ENCODE measurements around the gene ATP5F1E.
A peak's percentile ranks its signal among the peaks of the same experiment; 100 is the strongest.

The ATP5F1E gene

DNA sequence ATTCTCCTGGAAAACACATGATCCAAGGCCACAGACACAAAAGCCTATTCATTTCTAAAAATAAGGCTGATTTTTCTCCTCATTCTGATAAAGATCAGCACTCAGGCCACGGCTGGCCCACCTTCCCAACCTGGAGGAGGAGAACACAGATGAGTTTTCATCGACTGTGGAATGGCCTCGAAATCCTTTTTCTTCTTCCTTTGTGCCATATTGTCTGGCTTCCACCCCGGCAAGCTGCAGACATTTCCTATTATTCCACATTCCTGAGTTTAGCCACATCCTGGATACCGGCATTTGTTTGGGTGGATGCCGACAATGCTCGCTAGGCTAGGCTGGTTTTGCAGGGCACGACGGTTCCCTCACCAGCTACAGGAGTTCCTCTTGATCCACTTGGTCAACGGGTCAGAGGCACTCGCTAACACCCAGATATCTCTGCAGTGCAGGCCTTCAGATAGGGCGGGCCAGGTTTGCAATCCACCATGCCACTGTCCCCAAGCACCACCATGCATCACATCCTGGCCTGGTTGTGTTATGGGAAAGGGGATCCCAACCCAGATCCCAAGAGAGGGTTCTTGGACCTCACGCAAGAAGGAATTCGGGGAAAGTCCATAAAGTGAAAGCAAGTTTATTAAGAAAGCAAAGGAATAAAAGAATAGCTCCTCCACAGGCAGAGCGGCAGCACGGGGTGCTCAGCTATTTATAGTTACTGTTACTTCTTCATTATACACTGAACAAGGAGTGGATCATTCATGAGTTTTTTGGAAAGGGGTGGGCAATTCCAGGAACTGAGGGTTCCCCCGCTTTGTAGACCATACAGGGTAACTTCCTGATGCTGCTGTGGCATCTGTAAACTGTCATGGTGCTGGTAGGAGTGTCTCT, 20.9 kb downstream of the ATP5F1E start:
- Mint-ChIP-seq H3K27ac (peak overlapping the region; percentile 52), H3K27me3 (ENCODE audit: low read depth) (no peaks in the 10 kb centered on the region), H3K4me3 (no peak overlapping the region), H3K4me1 (ENCODE audit: low read depth) (peaks cover 43% of the 10 kb centered on the region), H3K9me3 (no peaks in the 10 kb centered on the region), H3K36me3 (ENCODE audit: low read depth) (no peaks in the 10 kb centered on the region)
- DNase-seq (ENCODE audit: low spot score), result no peak

DNA sequence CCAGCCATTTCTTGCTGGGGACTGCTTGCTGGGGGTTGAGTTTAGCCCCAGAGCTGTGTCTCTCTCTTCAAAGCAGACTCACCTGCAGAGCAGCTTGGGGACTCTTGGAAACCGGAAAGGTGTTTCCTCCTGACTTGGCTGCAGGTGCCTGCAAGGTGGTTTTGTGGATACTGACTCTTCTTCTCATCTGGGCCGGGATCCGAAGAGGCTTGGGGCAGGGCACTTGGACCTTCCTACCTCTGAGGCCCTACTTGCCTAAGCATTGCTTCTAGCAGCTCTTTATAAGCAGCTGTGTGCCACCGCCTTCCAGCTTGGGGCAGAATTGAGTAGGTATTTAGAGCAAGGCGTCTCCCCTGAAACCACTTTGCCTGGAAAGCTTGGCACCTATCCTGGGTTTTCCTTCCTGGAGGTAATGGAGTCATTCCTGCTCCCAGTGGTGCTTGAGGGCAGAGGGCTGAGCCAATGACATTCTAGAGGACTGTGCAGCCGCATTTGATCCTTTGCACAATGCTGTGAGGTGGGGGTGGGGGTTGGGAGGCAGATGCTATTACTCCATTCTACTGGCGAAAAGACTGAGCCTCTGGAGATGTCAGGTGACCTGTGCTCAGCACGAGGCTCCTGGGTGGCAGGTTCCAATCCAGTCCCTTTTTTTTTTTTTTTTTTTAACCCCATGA, 21.7 kb downstream of the ATP5F1E start:
- H3K27ac Mint-ChIP-seq, result no peak overlapping the region
- DNase-seq (ENCODE audit: low spot score), result no peak
- H3K9me3 Mint-ChIP-seq, result no peaks in the 10 kb centered on the region
- H3K27me3 Mint-ChIP-seq (ENCODE audit: low read depth), result no peaks in the 10 kb centered on the region
- no peak overlapping the region for H3K4me3 Mint-ChIP-seq
- no peaks in the 10 kb centered on the region for H3K36me3 Mint-ChIP-seq (ENCODE audit: low read depth)
- H3K4me1 Mint-ChIP-seq (ENCODE audit: low read depth), result peaks cover 45% of the 10 kb centered on the region

DNA sequence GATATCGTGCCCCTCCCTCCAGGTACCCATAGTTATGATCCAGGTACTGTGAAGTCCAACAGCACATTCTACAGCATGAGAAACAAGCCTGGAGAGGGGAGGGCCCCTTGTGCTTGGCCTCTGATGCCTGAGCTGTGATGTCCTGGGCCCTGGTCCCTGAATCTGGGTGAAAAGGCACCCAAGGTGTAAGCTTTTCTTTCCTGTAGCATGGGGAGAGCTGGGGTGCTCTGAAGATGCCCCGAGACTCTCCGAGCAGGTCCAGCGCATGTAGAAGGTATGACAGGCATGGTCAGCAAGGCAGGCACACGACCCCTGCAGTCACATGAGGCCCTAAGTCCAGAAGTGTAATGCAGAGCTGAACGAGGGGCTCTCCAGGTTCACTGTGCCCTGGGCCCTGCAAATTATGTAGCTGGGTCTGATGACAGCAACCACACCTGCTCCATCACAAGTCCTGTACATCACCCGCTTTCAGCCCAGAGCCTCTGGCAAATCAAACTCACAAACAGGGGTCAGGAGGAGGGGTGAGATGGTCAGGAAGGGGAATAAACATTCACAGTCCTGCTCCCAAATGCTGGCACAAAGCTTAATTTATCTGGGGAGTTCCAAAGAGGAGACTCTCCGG, 23.3 kb downstream of the ATP5F1E start:
- Mint-ChIP-seq H3K27ac (no peak overlapping the region), H3K9me3 (no peaks in the 10 kb centered on the region), H3K4me1 (ENCODE audit: low read depth) (peaks cover 51% of the 10 kb centered on the region), H3K36me3 (ENCODE audit: low read depth) (peaks cover 7% of the 10 kb centered on the region), H3K27me3 (ENCODE audit: low read depth) (no peaks in the 10 kb centered on the region), H3K4me3 (no peak overlapping the region)
- DNase-seq (ENCODE audit: low spot score), result no peak

DNA sequence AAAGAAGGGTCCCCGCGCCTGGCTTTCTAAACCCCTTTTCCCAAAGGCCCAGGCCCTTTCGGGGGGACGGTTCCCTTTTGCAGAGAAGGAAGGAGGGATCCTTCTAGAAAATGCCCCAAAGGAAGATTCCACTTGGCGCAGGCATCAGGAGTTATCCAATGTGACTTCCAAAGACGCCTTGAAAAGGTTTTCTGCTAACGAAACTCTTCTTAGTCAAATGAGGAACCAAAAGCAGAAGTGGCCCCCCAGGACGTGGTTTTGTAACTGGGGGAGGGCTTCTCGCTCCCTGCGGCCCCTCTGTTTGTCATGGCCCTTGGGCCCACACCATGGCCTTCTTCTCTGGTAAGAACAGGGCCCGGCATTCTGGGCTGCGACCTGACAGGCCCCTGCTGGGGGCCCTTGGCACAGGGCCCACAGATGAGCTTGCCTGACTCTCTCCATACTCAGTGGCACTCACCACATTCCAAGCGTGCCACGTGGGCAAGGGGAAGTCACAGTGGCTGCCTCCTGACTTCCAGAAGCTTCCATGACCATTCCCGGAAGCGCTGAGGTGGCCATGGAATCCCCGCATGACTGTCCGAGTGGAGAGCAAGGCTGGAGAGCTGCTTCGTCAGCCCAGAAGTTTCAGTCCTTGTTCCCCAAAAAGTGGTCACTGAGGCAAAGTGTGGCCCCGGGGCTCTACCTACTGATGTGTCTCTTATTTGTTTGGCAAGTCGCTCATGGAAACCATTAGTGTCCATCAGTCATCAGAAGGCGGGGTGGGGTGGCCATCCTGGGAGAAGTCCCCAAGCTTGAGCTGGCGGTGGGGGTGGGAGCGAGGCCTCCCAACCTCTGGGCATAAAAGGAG, 24.2 kb downstream of the ATP5F1E start:
- peak overlapping the region; percentile 85 for H3K27ac Mint-ChIP-seq
- peaks cover 46% of the 10 kb centered on the region for H3K4me1 Mint-ChIP-seq (ENCODE audit: low read depth)
- H3K36me3 Mint-ChIP-seq (ENCODE audit: low read depth), result peaks cover 13% of the 10 kb centered on the region
- no peaks in the 10 kb centered on the region for H3K9me3 Mint-ChIP-seq
- no peaks in the 10 kb centered on the region for H3K27me3 Mint-ChIP-seq (ENCODE audit: low read depth)
- peak overlapping the region; percentile 80 for H3K4me3 Mint-ChIP-seq
- DNase-seq (ENCODE audit: low spot score), result no peak

DNA sequence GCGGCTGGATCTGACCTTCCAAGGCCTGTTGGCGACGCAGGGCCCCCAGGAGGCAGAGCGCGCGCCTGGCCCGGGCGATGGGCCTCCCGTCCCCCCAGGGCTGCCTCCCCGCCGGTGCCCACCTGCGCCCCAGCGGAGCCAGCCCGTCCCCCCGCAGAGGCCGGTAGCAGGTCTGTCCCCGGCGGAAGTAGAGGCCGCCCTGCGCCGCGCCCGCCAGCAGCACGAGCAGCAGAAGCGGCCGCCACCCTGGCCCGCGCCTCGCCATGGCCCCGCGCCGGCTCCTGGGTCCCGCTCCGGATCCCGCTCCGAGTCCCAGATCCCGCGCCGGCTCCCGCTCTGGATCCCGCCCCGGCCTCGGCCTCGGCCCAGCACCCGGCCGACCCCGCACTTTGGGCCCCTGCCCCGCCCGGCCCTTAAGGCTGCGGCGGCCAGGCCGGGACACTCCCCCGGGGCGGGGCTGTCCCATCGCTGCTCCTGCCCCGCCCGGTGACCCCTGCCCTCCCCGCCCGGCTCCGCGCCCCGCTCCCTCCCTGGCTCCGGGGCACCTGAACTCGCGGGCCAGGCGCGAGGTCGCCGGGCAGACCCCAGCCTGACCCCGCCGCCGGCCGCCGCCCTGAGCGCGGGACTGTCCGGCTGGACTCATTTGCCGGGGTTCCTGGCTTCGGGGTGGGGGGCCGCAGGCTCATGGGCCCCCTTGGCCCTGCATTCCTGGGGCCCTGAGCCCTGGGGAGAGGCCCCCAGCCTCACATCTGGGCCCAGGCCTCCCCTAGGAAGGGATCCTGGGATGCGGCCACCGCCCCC, 25.1 kb downstream of the ATP5F1E start, which contains the start of gene CTSZ:
Gene CTSZ, minus strand, starts transcription at position 391 of the 801 bp plus-strand sequence. Its CDS starts 126 bp downstream, at position 265.
- Mint-ChIP-seq H3K9me3 (no peaks in the 10 kb centered on the region), H3K27me3 (ENCODE audit: low read depth) (no peaks in the 10 kb centered on the region), H3K4me3 (peak within 1 kb of the TSS; percentile 90), H3K27ac (peak within 1 kb of the TSS; percentile 85), H3K36me3 (ENCODE audit: low read depth) (peaks cover 18% of the 10 kb centered on the region), H3K4me1 (ENCODE audit: low read depth) (peaks cover 45% of the 10 kb centered on the region)
- DNase-seq (ENCODE audit: low spot score), result peak; percentile 51

DNA sequence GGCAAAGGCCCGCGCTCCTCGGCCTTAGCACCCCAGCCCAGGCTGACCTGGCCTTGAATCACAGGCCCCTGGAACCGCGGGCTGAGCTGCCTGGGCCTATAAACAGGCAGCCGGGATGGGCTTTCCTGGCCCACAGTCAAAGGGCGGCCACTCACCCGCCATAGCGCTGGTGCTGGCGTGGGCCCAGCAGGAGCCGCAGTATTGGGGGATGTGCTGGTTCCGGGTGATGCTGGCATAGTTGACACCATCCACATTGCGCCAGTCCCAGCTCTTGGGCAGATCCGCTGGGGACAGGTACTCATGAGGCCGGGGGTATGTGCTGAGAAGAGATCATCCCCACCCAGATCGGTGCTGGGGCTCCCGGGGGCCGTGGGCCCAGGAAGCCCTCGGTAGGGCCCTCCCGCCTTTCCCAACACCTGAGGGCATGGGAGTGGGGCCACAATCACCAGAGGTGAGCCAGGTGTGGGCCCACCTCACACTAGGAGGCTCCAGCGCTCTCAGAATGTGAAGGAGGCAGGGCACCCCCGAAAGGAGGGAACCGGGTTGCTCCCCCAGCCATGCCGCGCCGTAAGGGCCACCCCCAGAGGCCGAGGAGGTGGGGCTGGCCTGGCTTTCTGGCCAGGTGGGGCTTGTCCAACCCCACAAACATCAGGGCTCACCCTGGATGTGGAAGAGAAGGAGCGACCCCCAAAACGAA, 25.8 kb downstream of the ATP5F1E start:
- H3K4me3 Mint-ChIP-seq, result peak overlapping the region; percentile 90

DNA sequence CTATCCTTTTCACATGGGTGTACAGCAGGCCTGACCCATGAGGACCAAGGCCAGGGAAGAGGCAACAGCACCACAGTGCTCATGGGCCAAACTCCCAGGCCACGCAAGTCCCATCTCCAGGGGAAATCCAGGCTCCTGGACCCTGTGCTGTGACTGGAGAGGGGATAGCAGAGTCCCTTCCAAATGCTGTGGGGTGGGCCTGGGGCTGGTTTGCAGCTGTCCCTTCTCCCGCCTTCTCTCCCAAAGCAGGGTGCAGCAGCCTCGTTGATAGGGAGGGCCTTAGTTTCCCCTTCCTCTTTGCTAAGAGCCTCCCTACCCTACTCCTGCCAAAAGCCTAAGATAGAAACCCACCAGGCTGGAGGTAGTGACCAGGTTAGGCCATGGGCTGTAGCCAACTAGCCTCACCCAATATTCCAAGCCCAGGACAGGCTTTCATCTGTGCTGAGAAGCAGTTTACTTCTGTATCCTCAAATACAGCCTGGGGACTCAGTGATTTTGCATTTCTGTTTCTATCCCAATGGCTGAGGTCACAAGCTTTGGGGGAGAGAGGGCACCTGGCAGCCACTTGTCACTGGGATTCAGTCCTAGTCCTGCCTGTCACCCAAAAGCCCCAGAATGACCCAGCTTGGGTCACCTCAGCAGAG, 26.5 kb downstream of the ATP5F1E start:
- no peaks in the 10 kb centered on the region for H3K27me3 Mint-ChIP-seq (ENCODE audit: low read depth)
- peak overlapping the region; percentile 90 for H3K4me3 Mint-ChIP-seq
- H3K4me1 Mint-ChIP-seq (ENCODE audit: low read depth), result peaks cover 37% of the 10 kb centered on the region
- H3K36me3 Mint-ChIP-seq (ENCODE audit: low read depth), result peaks cover 22% of the 10 kb centered on the region
- H3K9me3 Mint-ChIP-seq, result no peaks in the 10 kb centered on the region
- peak overlapping the region; percentile 92 for H3K27ac Mint-ChIP-seq
- no peak for DNase-seq (ENCODE audit: low spot score)

More for the DNA sequence above, 25.8 kb downstream of the ATP5F1E start:
- Mint-ChIP-seq H3K9me3 (no peaks in the 10 kb centered on the region), H3K27ac (peak overlapping the region; percentile 72), H3K36me3 (ENCODE audit: low read depth) (peaks cover 22% of the 10 kb centered on the region), H3K27me3 (ENCODE audit: low read depth) (no peaks in the 10 kb centered on the region), H3K4me1 (ENCODE audit: low read depth) (peaks cover 40% of the 10 kb centered on the region)
- DNase-seq (ENCODE audit: low spot score), result no peak

DNA sequence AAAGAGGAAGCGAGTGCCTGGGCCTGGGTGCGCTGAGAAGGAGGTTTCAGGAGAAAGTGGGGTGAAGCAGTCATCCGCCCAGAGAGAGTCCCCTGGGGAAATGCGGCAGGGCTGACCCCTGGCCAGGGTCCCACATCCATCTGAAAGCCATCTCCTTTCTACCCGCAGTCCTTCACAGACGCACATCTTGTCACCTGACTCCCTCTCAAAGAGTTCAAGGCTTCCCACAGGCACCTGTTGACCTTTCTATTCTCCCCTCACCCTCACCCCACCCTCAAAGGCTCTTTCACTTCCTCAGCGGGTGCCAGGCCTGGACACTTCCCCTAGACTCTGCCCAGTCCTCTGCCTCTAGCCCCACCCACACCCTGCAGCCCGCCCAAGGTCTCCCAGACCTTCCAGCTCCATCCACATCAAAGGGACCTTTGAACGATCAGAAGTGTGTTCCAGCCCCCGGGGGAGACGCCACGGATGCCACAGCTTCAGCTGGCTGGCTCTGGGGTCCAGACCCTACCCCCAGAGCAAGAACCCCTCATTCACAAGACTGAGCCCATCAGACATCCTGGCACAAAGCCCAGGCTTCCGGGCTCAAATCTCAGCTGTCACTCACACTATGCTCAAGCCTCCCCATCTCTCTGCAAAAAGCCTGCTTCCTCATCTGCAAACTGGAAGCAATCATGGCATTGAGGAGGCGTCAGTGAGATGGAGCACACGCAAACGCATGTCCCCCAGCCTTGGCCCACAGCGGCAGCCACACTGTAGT, 27.2 kb downstream of the ATP5F1E start:
- peaks cover 32% of the 10 kb centered on the region for H3K4me1 Mint-ChIP-seq (ENCODE audit: low read depth)
- DNase-seq (ENCODE audit: low spot score), result peak; percentile 33
- no peaks in the 10 kb centered on the region for H3K9me3 Mint-ChIP-seq
- peaks cover 22% of the 10 kb centered on the region for H3K36me3 Mint-ChIP-seq (ENCODE audit: low read depth)
- peak overlapping the region; percentile 90 for H3K4me3 Mint-ChIP-seq
- no peaks in the 10 kb centered on the region for H3K27me3 Mint-ChIP-seq (ENCODE audit: low read depth)
- H3K27ac Mint-ChIP-seq, result peak overlapping the region; percentile 92

DNA sequence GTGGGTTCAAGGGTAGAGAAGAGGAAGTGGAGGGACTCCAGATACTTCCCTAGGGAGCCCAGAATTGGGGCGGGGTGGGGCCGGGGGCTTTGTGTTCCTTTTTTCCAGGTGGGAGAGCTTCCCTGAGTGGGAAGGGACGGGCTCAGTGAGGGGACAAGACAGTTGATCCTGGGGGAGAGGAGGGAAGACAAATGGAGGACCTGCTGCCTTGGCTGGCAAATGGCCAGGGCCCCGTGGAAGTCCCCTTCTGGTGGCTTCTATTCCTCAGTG, 27.7 kb downstream of the ATP5F1E start:
- H3K9me3 Mint-ChIP-seq, result no peaks in the 10 kb centered on the region
- H3K4me3 Mint-ChIP-seq, result peak overlapping the region; percentile 90
- H3K36me3 Mint-ChIP-seq (ENCODE audit: low read depth), result peaks cover 22% of the 10 kb centered on the region
- peaks cover 29% of the 10 kb centered on the region for H3K4me1 Mint-ChIP-seq (ENCODE audit: low read depth)
- no peaks in the 10 kb centered on the region for H3K27me3 Mint-ChIP-seq (ENCODE audit: low read depth)
- no peak for DNase-seq (ENCODE audit: low spot score)
- H3K27ac Mint-ChIP-seq, result peak overlapping the region; percentile 92

DNA sequence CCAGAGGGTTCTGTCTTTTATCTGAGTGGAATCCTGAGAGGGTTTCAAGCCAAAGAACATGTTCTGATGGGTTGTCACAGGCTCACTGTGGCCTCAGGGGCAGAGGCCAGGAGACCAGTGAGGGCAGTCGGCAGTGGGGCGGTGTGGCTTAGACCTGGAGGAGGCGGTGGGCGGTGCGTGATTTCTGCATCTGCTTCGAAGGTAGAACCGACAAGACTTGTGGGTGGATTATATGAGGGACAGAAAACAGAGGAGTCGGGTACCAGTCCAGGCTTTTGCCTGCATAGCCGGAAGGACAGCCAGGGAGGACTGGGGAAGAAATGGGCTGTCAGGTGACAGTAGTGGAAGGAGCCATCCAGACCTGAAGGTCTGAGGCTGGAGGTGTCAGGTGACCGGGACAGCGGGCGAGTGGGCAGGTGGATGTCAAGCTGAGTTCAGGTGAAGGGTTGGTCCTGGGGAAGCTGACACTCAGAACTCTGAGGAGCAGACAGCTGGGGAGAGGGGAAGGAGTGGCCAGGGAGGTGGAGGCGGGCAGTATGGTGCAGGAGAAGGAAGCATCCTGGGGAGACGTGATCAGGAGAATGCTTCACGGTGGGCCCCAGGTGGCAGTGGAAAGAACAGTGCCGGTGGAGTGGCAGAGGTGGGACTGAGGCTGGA, 28.2 kb downstream of the ATP5F1E start:
- Mint-ChIP-seq H3K27ac (peak overlapping the region; percentile 92), H3K4me3 (peak overlapping the region; percentile 90), H3K27me3 (ENCODE audit: low read depth) (no peaks in the 10 kb centered on the region), H3K9me3 (no peaks in the 10 kb centered on the region), H3K36me3 (ENCODE audit: low read depth) (peaks cover 22% of the 10 kb centered on the region), H3K4me1 (ENCODE audit: low read depth) (peaks cover 29% of the 10 kb centered on the region)
- no peak for DNase-seq (ENCODE audit: low spot score)

DNA sequence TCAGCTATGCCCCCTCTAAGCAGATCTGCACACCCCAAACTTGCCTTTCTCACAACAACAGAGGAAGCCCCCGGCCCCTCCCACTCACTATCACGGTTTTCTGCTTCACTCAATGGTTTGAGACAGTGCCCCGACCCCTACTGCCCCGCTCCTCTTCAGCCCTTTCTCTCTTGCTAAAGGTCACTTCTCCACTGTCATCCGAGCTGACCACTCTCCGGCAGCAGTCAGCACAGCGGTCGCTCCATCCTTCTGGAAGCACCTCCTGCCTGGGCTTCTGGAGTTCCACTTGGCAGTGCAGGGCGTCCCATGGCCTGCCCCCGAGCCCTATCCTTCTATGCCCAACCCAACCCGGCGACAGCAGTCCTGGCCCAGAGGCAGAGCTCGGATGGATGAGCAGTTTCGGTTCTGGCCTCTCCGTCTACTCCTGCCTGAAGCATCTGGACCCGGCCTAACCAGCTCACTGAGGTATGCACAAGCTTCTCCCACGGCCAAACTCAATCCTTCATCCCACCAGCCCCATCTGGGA, 29.2 kb downstream of the ATP5F1E start:
- H3K27me3 Mint-ChIP-seq (ENCODE audit: low read depth), result no peaks in the 10 kb centered on the region
- H3K27ac Mint-ChIP-seq, result peak overlapping the region; percentile 34
- peaks cover 29% of the 10 kb centered on the region for H3K4me1 Mint-ChIP-seq (ENCODE audit: low read depth)
- peaks cover 25% of the 10 kb centered on the region for H3K36me3 Mint-ChIP-seq (ENCODE audit: low read depth)
- H3K4me3 Mint-ChIP-seq, result no peak overlapping the region
- DNase-seq (ENCODE audit: low spot score), result no peak
- H3K9me3 Mint-ChIP-seq, result no peaks in the 10 kb centered on the region

All from T-helper 2 cell treated with Interferon-gamma antibody and Interleukin-4, amounts not matched to agents 5 μg/mL and 100 μg/mL, for 36 hours (primary cell).